Stimulated activated naive CD8-positive, alpha-beta T cell treated with anti-CD3 and anti-CD28 coated beads, Interleukin-15, Interleukin-2, amounts not matched to agents 100 ng/mL and 50 ng/mL, for 24 hours (primary cell): ENCODE measurements around the gene UFM1.

ENCODE experiments used
- H3K27ac Mint-ChIP-seq: one replicate; pipeline ENCODE4 v1.8.0; 2021; ENCODE audit warnings: mild to moderate bottlenecking, mixed read lengths
- H3K27me3 Mint-ChIP-seq: one replicate; pipeline ENCODE4 v1.8.0; 2021; ENCODE audit warnings: mixed read lengths
- H3K36me3 Mint-ChIP-seq: one replicate; pipeline ENCODE4 v1.8.0; 2021; ENCODE audit warnings: low read depth, mixed read lengths
- H3K4me1 Mint-ChIP-seq: one replicate; pipeline ENCODE4 v1.8.0; 2021; ENCODE audit warnings: low read depth, mixed read lengths
- H3K4me3 Mint-ChIP-seq: one replicate; pipeline ENCODE4 v1.8.0; 2021; ENCODE audit warnings: mild to moderate bottlenecking, mixed read lengths
- H3K9me3 Mint-ChIP-seq: one replicate; pipeline ENCODE4 v1.8.0; 2021; ENCODE audit warnings: mixed read lengths

Gene UFM1

DNA sequence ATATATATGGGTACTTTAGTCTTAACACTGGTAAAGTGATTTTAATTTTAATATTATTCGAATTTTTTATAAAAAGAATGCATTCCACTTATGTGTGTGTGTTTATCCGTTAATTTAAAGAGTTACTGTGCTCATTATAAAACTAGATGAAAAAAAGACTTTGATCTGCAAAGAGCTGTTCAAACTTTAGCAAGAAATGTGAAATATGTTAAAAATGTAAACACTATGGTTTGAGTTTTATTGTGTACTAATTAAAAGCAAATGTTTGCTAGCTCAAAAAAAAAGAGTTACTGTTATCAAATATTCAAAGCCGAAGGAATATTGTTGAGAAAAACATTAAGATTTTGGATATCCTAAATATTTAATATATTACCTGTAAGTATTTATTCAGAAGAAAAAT is 34.5 kb downstream of the UFM1 start:
- no peaks in the 10 kb centered on the region for H3K9me3 Mint-ChIP-seq
- no peaks in the 10 kb centered on the region for H3K36me3 Mint-ChIP-seq
- no peaks in the 10 kb centered on the region for H3K4me1 Mint-ChIP-seq
- no peak overlapping the region for H3K4me3 Mint-ChIP-seq
- no peak overlapping the region for H3K27ac Mint-ChIP-seq
- peaks cover 11% of the 10 kb centered on the region for H3K27me3 Mint-ChIP-seq

DNA sequence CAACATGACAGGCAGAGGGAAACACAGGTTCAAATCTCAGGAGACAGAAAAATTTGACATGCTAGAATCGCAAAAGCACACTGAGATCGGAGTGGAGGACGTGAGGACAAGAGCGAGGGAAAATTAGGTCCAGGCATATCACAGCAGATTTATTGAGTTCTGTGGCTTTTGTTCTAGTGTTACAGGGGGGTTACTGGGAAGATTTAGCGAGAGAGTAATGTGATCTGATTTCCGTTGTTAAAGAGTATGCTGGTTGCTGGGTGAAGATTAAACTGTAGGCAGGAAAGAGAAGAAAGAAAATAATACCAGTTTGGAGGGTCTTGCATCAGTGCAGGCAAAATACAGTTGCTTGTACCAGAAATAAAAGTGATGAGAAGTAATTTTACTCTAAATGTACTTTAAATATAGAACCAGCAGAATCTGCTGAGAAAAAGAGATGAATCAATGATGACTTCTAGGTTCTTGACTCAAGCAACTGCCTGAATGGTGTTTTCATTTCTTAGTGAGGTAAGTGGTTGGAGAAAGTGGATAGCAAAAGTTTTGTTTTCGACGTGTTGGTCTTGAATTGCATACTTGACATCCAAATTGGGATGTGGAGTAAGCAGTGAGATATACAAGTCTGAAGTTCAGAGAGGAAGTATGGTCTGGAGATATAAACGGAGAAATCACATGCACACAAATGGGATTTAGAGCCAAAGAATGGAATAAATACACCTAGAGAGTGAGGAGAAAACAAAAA is 35.7 kb downstream of the UFM1 start:
- H3K4me3 Mint-ChIP-seq, result no peak overlapping the region
- H3K27me3 Mint-ChIP-seq, result peaks cover 9% of the 10 kb centered on the region
- no peaks in the 10 kb centered on the region for H3K9me3 Mint-ChIP-seq
- no peaks in the 10 kb centered on the region for H3K4me1 Mint-ChIP-seq
- H3K36me3 Mint-ChIP-seq, result no peaks in the 10 kb centered on the region
- H3K27ac Mint-ChIP-seq, result no peak overlapping the region

DNA sequence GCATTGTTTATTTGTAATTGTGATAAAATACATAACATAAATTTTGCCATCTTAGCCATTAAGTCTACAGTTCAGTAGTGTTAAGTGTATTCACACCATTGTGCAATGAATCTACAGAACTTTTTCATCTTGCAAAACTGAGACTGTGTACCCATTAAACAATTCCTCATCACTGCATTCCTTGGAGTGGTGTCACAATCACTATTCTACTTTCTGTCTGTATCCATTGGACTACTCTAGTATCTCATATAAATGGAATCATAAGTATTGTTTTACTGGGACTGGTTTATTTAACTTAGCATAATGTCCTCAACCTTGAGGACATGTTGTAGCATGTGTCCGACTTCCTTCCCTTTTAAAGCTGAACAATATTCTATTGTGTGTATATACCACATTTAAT is 36.8 kb downstream of the UFM1 start:
- Mint-ChIP-seq H3K36me3 (peaks cover 3% of the 10 kb centered on the region), H3K27me3 (peaks cover 13% of the 10 kb centered on the region), H3K27ac (no peak overlapping the region), H3K4me3 (no peak overlapping the region), H3K9me3 (peaks cover 5% of the 10 kb centered on the region), H3K4me1 (no peaks in the 10 kb centered on the region)

DNA sequence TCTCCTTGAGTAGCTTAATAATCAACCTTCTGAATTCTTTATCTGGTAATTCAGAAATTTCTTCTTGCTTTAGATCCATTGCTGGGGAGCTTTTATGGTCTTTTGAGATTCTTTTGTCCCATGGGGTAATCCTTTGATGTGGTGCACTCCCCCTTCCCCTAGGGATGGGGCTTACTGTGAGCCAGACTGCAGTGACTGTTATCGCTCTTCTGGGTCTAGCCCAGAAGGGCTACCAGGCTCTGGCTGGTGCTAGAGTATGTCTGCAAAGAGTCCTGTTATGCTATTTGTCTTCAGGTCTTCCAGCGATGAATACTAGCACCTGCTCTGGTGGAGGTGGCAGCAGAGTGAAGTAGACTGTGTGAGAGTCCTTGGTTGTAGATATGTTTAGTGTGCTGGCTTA is 41.7 kb downstream of the UFM1 start:
- Mint-ChIP-seq H3K4me3 (no peak overlapping the region), H3K36me3 (peaks cover 3% of the 10 kb centered on the region), H3K27ac (no peak overlapping the region), H3K27me3 (peaks cover 19% of the 10 kb centered on the region), H3K4me1 (no peaks in the 10 kb centered on the region), H3K9me3 (peaks cover 6% of the 10 kb centered on the region)

DNA sequence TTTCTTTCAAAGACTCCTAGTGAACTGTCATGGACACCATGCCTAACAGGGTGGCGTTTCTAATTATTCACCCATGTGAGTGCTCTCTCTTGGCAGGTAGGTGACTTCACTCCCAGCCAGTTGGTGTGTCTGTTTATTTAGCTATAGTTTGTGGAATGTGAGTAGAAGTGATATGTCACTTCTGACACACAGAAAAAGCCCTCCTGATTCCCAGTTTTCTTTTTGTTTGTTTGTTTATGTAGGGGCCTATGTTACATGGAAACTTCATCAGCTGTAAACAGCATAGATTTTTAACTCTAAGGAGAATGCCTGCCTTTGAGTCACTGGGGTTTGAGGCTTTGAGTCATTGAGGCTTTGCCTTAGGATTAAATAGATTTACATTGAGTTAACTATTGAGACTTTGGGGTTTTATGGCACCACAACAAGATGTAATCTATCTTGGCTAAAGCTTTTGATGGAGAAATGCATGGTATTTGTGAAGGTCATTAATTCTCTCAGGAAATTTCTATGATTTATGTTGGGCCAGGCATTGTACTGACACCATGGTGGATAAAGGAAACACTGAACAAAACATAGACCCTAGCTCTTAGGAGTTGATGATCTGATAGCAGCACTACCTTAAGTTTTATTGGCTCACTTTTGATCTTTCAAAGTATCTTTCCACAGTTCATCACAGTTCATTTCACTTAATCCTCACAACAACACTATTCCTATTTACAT is 45.3 kb downstream of the UFM1 start:
- H3K36me3 Mint-ChIP-seq, result peaks cover 3% of the 10 kb centered on the region
- no peak overlapping the region for H3K4me3 Mint-ChIP-seq
- H3K9me3 Mint-ChIP-seq, result peaks cover 6% of the 10 kb centered on the region
- H3K27ac Mint-ChIP-seq, result no peak overlapping the region
- peaks cover 18% of the 10 kb centered on the region for H3K27me3 Mint-ChIP-seq
- H3K4me1 Mint-ChIP-seq, result peaks cover 4% of the 10 kb centered on the region

DNA sequence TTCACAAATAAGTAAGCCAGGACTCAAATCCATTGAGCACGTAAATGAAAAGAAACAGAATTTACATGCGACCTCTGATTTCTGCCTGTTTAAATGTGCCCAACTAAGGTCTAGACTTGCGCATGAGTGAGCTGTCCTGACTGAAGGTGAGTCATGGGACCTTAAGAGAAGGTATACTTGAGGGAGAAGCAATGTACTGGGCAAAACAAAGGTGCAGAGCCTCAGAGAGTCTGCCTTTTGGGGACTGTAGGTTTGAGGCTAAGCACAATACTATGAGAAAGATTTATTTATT is 45.8 kb downstream of the UFM1 start:
- Mint-ChIP-seq H3K36me3 (peaks cover 3% of the 10 kb centered on the region), H3K27ac (no peak overlapping the region), H3K4me1 (peaks cover 4% of the 10 kb centered on the region), H3K27me3 (peaks cover 18% of the 10 kb centered on the region), H3K9me3 (peaks cover 6% of the 10 kb centered on the region), H3K4me3 (no peak overlapping the region)

DNA sequence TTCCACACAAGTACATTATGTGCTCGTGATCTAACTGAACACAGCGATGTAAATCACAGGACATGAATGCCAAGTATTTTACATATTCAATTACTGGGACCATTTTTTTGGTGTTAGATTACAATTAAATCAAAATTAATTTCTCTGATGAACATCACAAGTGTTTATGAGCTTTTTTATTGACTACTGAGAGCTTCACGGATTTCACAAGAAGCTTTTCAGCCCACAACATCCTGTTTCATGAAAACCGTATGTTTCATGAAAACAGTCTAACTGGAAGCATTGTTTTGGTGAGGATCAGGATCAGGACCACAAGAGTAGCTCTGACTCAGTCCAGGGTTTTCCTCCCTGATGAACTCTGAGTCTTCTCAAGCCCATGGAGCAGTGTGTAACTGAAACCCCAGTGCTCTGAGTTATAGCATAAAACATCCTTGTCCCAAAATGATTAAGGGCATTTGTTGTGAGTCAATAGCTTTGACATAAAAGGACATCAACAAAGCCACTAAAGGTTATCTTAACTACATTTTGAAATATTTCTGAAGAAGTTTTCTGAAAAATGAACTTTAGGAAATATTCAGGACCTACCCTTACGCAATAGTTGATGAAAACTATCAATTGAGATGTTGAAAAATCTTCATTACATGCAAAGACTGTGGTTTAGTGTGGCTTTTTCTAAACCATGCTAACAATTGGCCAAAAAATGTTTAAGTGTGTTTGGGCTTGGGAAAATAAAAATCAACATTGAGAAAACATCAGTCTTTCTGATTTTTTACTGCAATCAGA is 49.3 kb downstream of the UFM1 start:
- Mint-ChIP-seq H3K27ac (no peak overlapping the region), H3K36me3 (no peaks in the 10 kb centered on the region), H3K4me1 (peaks cover 4% of the 10 kb centered on the region), H3K27me3 (peaks cover 17% of the 10 kb centered on the region), H3K4me3 (no peak overlapping the region), H3K9me3 (no peaks in the 10 kb centered on the region)

DNA sequence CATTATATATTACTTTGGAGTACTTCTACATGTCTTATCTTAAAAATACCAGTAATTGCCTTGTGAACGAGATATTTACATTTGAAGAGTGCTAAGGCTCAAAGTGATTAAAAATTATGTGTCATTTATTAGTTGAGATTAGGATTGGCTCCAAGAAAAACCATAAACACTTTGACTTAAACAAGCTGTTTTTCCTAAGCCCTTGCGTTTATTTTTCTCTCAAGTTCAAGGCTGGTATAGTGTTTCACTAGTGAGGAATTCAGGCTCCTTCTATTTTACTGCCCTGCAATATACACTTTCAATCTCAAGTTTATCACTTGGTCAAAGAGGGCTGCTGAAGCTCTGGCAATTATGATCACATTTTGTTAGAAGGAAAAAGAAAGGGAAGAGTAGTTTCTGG is 49.9 kb downstream of the UFM1 start:
- H3K9me3 Mint-ChIP-seq, result no peaks in the 10 kb centered on the region
- H3K27ac Mint-ChIP-seq, result no peak overlapping the region
- peaks cover 4% of the 10 kb centered on the region for H3K4me1 Mint-ChIP-seq
- peaks cover 19% of the 10 kb centered on the region for H3K27me3 Mint-ChIP-seq
- no peaks in the 10 kb centered on the region for H3K36me3 Mint-ChIP-seq
- no peak overlapping the region for H3K4me3 Mint-ChIP-seq

DNA sequence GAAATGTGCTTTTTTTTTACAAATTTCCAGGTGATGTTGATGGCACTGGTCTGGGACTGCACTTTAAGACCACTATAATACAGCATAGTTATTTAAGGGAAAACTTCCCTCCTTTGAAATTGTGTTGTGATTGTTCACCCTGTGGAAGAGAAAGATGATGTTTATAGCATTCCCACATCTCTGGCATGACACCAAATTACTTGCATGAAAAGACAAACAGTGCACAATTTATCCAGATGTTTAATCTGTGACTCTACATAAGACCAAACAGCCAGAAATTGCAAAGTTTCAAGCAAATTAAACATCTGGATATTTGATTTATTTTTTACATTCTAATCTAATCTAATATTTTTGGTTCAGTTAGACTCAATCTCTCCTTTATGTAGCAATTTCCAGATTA is 51.6 kb downstream of the UFM1 start:
- no peak overlapping the region for H3K27ac Mint-ChIP-seq
- H3K27me3 Mint-ChIP-seq, result peaks cover 16% of the 10 kb centered on the region
- H3K36me3 Mint-ChIP-seq, result no peaks in the 10 kb centered on the region
- H3K9me3 Mint-ChIP-seq, result no peaks in the 10 kb centered on the region
- H3K4me1 Mint-ChIP-seq, result peaks cover 4% of the 10 kb centered on the region
- no peak overlapping the region for H3K4me3 Mint-ChIP-seq

DNA sequence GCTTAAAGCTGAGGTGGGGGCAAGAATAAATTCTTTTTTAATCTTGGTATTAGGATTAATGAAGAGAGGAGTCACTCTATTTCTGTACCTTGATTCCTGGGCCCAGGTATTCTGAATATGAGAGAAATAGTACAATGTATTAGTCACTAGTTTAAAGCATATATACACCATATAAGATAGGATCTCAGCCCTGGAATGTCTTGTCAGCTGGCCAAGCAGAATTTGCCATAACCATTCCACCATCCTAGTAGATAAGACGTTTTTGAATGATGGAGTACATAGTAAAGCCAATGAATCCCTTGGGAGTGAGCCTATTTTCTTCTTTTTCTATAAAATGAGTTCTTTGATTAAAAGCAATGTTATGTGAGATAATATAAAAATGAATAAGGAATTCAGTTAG is 55.6 kb downstream of the UFM1 start:
- Mint-ChIP-seq H3K4me1 (no peaks in the 10 kb centered on the region), H3K9me3 (no peaks in the 10 kb centered on the region), H3K27ac (no peak overlapping the region), H3K36me3 (no peaks in the 10 kb centered on the region), H3K4me3 (no peak overlapping the region), H3K27me3 (peaks cover 17% of the 10 kb centered on the region)

DNA sequence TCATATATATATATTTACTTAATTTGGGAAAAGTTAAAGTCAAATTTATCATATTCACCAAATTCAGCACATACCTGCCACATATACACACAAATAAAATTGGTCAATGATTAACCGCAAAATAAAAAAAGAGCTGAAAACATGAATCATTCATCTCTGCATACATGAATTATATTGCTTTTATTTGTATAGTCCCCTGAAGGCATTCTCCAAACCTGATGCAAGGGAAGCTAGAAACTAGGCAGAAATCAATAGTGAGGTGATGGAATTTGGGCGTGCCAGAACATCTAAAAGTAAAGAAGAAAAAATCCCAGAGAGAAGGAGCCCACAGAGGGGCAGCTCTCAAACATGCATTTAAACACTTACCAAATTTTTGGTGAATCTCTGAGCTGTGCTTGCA is 60.1 kb downstream of the UFM1 start:
- peaks cover 3% of the 10 kb centered on the region for H3K9me3 Mint-ChIP-seq
- H3K4me1 Mint-ChIP-seq, result no peaks in the 10 kb centered on the region
- no peak overlapping the region for H3K4me3 Mint-ChIP-seq
- no peak overlapping the region for H3K27ac Mint-ChIP-seq
- no peaks in the 10 kb centered on the region for H3K36me3 Mint-ChIP-seq
- H3K27me3 Mint-ChIP-seq, result peaks cover 4% of the 10 kb centered on the region

DNA sequence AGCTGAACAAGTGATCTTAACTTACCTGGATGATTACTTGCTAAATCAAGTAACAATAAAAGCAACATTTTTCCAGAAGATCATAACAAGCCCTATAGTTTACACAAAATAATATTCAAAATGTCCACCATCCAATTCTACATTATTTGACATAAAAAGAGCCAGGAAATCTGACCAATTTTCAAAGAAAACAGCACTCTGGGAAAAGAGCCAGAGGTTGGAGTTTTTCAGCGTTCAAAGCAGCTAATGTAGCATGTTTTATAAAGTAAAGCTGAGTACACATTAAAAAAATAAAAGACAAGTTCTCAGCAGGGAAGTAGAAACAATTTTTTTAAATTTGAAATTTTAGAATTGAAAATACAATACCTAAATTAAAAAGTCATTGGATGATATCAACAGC is 62.6 kb downstream of the UFM1 start:
- Mint-ChIP-seq H3K4me3 (no peak overlapping the region), H3K27me3 (peaks cover 4% of the 10 kb centered on the region), H3K9me3 (peaks cover 3% of the 10 kb centered on the region), H3K36me3 (no peaks in the 10 kb centered on the region), H3K27ac (no peak overlapping the region), H3K4me1 (peaks cover 6% of the 10 kb centered on the region)
